ENCODE results near the gene AKR7A2.

DNA sequence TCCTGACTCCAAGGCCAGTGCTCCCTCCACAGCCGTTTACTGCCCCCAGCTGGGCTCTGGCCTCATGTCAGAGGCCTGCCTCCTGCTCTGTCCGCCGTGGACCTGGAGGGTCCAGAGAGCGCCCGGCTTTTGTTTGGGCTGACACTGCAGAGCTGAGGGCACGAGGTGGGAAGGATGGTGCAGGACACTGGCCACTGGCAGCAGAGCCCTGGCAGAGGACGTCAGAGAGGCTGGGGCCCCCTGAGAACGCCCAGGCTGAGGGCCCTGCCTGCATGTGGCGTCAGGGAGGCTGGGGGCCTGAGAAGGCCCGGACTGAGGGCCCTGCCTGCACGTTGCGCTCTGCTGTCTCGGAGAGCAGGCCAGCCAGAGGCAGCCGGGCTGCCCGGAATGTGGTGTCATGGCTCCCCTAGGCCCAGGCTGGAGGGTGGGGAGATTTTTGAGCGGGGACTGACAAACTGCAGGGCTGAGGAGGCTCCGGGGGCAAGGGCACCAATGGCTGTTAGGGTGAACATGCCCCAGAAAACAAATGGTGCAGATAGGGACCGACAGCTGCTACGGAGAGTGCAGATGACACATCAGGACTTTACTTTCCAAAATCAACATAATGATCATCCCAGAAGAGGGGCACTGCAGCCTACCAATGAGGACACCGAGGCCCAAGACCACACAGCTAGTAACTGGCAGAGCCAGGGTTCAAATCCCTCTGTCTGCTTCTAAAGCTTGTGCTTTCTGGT, 31.8 kb upstream of the AKR7A2 start:
- TF ChIP-seq, protein P1, sequence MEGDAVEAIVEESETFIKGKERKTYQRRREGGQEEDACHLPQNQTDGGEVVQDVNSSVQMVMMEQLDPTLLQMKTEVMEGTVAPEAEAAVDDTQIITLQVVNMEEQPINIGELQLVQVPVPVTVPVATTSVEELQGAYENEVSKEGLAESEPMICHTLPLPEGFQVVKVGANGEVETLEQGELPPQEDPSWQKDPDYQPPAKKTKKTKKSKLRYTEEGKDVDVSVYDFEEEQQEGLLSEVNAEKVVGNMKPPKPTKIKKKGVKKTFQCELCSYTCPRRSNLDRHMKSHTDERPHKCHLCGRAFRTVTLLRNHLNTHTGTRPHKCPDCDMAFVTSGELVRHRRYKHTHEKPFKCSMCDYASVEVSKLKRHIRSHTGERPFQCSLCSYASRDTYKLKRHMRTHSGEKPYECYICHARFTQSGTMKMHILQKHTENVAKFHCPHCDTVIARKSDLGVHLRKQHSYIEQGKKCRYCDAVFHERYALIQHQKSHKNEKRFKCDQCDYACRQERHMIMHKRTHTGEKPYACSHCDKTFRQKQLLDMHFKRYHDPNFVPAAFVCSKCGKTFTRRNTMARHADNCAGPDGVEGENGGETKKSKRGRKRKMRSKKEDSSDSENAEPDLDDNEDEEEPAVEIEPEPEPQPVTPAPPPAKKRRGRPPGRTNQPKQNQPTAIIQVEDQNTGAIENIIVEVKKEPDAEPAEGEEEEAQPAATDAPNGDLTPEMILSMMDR (IDR thresholded peaks at IDR 0.05): no peak
- TF ChIP-seq POLR2AphosphoS5 (IDR thresholded peaks at IDR 0.05) (no peak), POLR2A (IDR thresholded peaks at IDR 0.05) (no peak)
